ENCODE data around the gene ZFC3H1.

The ZFC3H1 gene

GRCh38 chr12:71663561-71664410, at the start of gene ZFC3H1, which contains the start of gene THAP2:
TSS of gene ZFC3H1 (minus strand) at chr12:71663848. CDS start at chr12:71663610, 238 bp downstream.
TSS of gene THAP2 (plus strand) at chr12:71664301. CDS start at chr12:71664510, 209 bp downstream.
- peak within 1 kb of the TSS; percentile 82 for H2AFZ ChIP-seq
- no peaks in the 10 kb centered on the region for H3K27me3 ChIP-seq (ENCODE audit: control insufficient read depth, insufficient read depth, low read length)
- no peaks in the 10 kb centered on the region for H3K36me3 ChIP-seq (ENCODE audit: control insufficient read depth, insufficient read depth, low read length)
- H3K27ac ChIP-seq: peak within 1 kb of the TSS; percentile 87
- H3K4me3 ChIP-seq (ENCODE audit: low read depth, low read length): peak within 1 kb of the TSS; percentile 92
- H3K4me2 ChIP-seq (ENCODE audit: low read length): peak within 1 kb of the TSS; percentile 78
- peak within 1 kb of the TSS; percentile 75 for H3K9ac ChIP-seq
- H3K9me3 ChIP-seq (ENCODE audit: control insufficient read depth, low read length): no peaks in the 10 kb centered on the region
- peaks cover 12% of the 10 kb centered on the region for H3K79me2 ChIP-seq
- peaks cover 15% of the 10 kb centered on the region for H3K4me1 ChIP-seq
- peak; percentile 43 for TF ChIP-seq CTCF (IDR thresholded peaks at IDR 0.05)

- Histone ChIP-seq H3K36me3 (ENCODE audit: control insufficient read depth, insufficient read depth, low read length) (no peaks in the 10 kb centered on the region), H3K4me1 (no peaks in the 10 kb centered on the region), H3K4me3 (ENCODE audit: low read depth, low read length) (no peak overlapping the region), H3K27ac (no peak overlapping the region), H3K9ac (no peak overlapping the region), H3K27me3 (ENCODE audit: control insufficient read depth, insufficient read depth, low read length) (no peaks in the 10 kb centered on the region), H3K4me2 (ENCODE audit: low read length) (no peak overlapping the region), H2AFZ (no peak overlapping the region), H3K79me2 (no peaks in the 10 kb centered on the region), H3K9me3 (ENCODE audit: control insufficient read depth, low read length) (no peaks in the 10 kb centered on the region)
- TF ChIP-seq CTCF (IDR thresholded peaks at IDR 0.05): no peak
These were observed 46.9 kb upstream of the ZFC3H1 start for GRCh38 chr12:71710276-71711125.

GRCh38 chr12:71708658-71709057, 45.0 kb upstream of the ZFC3H1 start:
- Histone ChIP-seq H3K27me3 (ENCODE audit: control insufficient read depth, insufficient read depth, low read length) (no peaks in the 10 kb centered on the region), H3K4me3 (ENCODE audit: low read depth, low read length) (no peak overlapping the region), H2AFZ (no peak overlapping the region), H3K36me3 (ENCODE audit: control insufficient read depth, insufficient read depth, low read length) (no peaks in the 10 kb centered on the region), H3K9me3 (ENCODE audit: control insufficient read depth, low read length) (no peaks in the 10 kb centered on the region), H3K9ac (no peak overlapping the region), H3K4me2 (ENCODE audit: low read length) (no peak overlapping the region), H3K27ac (no peak overlapping the region), H3K4me1 (no peaks in the 10 kb centered on the region), H3K79me2 (no peaks in the 10 kb centered on the region)
- no peak for TF ChIP-seq CTCF (IDR thresholded peaks at IDR 0.05)

GRCh38 chr12:71704920-71705319, 41.3 kb upstream of the ZFC3H1 start:
- H3K79me2 ChIP-seq: no peaks in the 10 kb centered on the region
- H3K4me3 ChIP-seq (ENCODE audit: low read depth, low read length): no peak overlapping the region
- H3K4me1 ChIP-seq: no peaks in the 10 kb centered on the region
- no peak for TF ChIP-seq CTCF (IDR thresholded peaks at IDR 0.05)
- H3K9me3 ChIP-seq (ENCODE audit: control insufficient read depth, low read length): no peaks in the 10 kb centered on the region
- no peaks in the 10 kb centered on the region for H3K27me3 ChIP-seq (ENCODE audit: control insufficient read depth, insufficient read depth, low read length)
- no peak overlapping the region for H2AFZ ChIP-seq
- no peak overlapping the region for H3K9ac ChIP-seq
- H3K27ac ChIP-seq: no peak overlapping the region
- H3K4me2 ChIP-seq (ENCODE audit: low read length): no peak overlapping the region
- H3K36me3 ChIP-seq (ENCODE audit: control insufficient read depth, insufficient read depth, low read length): no peaks in the 10 kb centered on the region
